NCI-H187 (cell line): ENCODE measurements around the gene MMP21.

Experiments
- DNase-seq, 2 experiments: peaks; one replicate each; lab custom pipeline; 2025; lab: John Stamatoyannopoulos, UW

MMP21 gene

DNA sequence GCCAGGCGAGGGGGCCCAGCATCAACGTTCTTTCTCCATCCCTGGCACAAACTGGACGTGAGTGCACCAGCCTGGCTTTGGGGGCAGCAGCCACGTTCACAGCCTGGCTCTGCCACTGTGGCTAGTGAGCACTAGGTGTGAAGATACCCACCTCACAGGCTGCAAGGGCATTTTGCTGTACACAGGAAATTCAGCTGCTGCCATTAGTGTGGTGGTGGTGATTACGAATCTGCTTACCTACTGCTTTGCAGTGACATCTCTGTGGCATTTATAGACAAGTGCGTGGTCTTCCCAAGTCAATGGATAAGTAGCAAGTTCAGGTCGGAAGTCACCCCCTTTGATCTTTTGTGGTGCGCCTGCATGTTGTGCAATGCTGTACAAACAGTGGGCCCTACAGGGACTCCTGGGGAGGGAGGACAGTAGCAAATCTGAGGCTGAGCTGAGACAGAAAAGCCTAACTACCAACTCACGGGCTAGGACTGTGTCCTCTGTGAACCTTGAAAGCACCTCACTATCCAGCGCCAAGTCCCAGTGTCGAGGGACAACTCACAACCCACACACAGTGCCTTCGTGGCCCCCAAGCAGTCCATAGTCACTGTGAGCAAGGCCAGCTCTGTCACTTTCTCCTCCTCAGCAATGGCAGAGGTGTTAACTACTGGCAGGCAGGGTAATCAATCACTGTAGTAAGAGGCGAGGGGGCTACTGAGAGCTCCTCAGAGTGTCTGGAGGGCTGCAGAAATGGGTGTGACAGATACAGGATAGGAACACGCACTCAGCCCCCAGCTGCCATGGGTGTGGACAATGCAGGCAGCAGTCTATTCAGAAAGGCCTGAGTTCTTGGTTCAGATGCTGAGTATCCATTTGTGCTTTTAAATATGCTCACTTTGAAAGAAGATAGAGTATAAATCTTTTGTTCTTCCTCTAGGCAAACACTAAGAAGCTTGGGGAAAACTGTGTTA lies 17.0 kb upstream of the MMP21 start:
- DNase-seq, result no peak

DNA sequence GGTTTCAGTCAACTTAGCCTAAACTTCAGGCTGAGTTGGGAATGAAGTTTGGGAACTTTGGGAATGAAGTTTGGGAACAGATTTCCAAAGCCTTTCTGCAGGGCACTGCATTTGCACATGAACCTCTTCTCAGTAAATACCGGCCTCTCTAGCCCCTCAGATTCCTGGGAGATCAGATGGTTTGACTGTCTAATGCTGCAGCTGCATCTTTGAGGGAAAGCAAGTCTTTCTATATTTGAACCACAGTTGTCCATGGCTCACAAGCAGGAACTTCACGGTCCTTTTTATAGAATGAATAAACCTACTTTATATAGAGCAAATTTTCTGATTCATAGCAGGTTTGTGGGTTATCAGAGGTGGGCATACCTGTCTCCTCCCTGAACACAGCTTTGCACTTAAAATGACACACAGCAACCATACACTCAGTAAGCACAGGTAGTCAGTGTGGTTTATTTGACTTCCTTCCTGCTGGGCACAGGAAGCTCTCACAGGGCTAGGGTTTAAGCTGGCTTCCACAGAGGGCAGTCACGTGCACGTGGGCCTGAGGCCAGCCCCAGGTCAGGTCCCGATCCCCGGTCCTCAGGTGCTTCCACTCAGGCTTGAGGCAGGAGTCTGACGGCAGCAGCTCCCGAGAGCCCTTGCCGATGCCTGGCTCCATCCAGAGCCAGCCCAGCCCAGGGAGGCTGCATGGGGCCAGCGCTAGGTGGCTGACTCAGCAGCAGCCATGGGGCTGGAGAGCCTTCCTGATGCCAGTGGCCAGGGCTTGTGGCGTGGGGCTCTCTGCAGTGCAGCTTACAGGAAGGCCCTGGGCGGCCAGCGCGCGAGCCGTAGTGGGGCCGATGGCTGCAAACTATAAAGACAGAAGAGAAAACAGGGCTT lies 12.8 kb upstream of the MMP21 start:
- no peak for DNase-seq

DNA sequence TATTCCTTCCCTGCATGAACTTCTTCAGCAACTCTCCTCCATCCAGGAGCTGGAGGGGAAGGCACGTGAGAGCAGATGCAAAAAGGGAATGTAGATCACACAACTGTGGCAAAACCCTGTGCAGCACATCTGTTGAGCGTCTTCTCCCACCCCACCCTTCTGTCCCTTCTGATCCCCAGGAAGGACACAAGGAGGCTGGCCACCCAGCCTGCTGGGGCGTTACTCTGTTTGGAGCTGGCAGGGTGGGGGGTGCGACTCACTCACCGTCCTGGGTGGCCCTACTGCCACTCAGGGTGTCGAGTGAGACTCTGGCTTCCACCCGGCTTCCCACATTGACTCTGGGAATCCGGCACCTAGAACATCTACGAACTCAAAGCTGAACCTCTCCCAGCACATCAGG lies 10.2 kb upstream of the MMP21 start:
- DNase-seq, result no peak

DNA sequence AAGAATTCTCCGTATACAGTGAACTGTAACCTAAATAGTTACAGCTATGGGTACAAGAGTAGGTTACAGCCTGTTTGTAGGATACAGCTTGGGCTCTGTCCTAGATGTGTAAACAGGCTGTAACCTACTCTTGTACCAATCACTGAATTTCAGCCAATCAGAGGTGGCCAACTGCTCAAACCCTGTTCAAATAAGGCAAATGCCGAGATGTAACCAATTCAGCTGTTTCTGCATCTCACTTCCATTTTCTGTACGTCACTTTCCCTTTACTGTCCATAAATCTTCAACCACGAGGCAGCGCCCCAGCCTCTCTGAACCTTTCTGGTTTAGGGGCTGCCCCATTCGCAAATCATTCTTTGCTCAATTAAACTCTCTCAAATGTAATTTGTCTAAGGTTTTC lies 8.3 kb upstream of the MMP21 start:
- no peak for DNase-seq

DNA sequence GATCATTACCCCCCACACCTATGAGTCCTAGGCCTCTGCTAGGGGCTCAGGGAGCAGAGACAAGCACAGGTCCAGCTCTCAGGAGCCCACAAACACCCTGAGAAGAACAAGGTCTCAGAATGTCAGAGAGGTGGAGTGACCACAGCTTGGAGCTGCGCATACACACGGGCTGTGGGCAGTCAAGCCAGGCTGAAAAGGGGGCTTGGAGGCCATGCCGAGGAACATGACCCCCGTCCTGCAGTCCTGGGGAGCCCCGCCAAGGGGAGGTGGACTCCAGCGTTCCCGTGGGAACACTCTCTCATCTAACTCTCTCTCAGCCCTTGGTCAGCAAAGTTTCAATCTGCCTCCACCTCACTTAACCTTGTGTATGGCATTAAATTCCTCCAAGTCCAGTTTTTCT lies 7.8 kb upstream of the MMP21 start:
- DNase-seq, result no peak

DNA sequence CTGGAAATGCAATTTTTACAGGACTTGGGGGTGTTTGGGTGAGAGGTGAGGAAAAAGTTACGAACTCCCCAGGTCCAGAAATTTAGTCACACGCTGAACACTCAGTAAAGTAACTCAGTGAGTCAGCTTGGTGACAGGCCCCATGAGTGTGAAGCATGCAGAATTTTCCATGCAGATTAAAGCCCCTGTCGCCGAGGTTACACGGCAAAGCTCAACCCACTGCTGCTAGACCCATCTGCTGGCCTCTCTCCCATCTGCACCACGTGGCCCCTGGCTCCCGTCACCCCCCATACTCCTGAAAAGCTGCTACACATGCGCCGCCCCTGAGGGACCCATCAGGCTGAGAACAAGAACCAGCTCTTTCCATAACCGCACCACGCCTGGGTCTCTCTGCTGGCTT lies 7.0 kb upstream of the MMP21 start:
- DNase-seq, result no peak

DNA sequence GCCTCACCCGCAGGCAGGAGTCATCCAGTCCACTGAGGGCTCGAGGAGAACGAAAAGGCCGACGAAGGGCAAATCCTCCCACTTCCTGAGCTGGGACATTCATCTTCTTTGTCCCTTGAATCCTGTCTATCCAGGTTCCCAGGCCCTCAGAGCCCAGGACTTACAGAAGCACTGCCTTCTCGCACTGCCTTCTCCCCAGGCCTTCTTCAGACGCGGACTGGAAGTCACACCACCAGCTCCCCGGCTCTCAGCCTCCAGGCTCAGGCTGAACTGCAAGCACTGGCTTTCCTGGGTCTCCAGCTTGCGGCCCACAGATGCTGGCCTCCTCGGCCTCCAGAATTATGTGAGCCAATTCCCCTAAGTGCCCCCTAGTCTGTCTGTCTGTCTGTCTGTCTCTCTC lies 6.4 kb upstream of the MMP21 start:
- DNase-seq, result no peak

DNA sequence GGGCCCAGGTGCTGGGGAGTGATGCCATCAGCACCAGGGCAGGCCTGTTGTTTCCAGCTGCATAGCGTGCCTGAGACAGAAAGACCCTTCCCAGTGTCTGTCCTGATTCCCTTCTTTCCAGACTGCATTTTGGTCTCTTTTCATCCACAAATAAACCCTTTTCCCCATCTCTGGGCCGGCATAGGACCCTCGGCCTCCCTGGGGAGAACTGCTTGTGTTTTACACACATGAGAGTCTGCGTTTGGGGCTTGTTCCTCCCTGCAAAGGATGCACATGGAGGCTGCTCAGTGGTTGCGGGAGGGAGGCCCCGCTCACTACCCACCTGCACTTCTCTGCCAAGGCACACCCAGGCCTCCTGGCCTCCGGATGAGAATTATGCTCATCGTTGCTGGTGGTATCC lies 5.8 kb upstream of the MMP21 start:
- no peak for DNase-seq

DNA sequence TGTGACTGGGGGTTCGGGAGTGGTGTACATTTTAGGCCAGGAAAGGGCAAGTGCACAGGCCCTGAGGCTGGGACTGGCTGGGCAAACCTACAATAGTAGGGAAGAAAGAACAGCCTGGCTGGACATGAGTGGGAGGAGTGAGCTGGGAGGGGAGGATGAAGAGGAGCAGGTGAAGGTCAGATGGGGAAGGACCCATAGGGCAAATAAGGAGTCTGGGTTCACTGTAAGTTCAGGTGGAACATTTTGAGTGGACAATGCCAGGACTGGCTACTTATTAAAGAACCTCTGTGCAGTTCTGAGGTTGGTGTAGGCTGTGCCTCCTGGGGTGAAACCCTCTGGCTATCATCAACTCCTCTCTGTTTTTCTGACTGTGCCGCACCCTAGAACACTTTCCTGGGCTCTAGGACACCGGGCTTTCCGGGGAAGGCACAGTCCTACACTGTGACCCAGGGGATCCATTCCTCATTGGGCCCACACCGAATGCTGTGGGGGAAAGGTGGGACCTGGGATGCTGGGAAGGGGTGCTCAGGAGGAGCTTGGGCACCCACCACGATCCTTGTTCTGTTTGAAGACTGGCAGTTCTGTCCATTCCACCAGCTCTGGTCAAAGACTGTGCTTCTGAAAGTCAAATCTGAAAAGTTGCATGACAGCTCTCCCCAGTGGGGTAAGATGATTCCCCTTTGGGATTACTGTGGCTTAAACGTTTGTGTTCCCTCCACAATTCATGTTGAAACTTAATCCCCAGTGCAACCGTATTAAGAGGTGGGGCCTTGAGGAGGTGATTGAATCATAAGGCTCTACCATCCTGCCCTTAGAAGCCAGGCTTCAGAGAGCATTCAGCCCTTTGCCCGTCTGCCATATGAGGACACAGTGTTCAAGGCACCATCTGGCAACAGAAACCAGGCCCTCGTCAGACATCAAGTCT lies 4.0 kb upstream of the MMP21 start:
- DNase-seq, result no peak

DNA sequence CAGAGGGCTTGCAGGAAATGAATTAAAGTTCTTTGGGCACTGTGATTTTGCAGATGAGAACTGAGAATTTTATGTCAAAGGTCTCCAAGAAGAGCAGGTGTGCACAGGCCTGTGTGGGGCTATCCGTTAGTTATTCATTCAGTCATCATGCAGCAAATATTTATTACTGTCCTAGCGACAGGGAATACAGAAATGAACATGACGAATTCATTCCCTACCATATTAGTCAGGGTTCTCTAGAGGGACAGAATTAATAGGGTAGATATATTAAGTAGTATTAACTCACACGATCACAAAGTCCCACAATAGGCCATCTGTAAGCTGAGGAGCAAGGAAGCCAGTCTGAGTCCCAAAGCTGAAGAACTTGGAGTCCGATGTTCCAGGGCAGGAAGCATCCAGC lies 2.9 kb upstream of the MMP21 start:
- no peak for DNase-seq

DNA sequence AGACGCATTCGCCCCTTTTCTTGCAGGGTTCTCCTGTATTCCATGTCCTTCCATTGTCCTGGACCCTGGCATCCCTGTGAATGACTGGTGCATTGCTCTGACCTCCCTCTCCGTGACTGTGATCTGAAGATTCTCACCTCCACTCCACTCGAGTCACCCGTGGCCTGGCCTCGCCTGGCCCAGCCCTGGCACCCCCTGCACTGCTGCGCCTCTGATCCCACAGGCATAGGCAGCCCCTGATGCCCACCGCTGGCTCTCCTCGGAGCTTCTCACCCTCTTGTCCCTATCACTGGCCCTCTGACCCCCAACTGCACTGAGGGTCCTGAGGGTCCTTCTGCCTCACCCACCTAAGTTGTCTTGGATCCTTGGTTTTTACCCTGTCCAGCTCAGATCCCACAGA lies 2.2 kb upstream of the MMP21 start:
- no peak for DNase-seq

DNA sequence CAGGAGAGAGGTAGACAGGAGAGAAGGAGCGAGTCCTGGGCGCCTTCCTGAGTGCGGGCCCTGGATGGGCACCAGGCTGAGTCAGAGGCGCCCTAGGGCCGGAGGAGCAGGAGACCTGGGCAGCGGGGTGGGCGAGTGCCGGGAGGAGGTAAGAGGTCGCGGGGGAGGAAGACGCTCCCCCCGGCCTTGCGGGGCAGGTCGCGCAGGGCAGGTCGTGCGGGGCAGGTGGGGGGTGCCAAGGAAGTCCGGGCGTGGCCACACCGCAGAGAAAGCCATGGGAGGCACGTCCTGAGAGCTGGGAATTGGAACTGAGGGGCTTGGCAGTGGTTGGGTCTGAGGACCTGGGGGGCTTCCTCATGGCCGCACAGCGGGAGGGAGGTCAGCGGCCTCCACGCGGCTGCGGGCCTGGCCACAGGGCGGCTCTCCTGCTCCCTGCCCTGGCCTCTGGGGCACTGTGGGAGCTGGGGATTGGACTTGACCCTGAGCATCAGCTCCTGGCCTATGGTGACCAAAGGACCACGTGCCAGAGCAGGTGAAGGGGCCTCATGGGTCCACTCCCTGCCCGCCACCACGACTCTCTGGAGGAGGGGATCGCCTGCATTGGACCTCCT lies 935 bp downstream of the MMP21 start:
- DNase-seq, result no peak

DNA sequence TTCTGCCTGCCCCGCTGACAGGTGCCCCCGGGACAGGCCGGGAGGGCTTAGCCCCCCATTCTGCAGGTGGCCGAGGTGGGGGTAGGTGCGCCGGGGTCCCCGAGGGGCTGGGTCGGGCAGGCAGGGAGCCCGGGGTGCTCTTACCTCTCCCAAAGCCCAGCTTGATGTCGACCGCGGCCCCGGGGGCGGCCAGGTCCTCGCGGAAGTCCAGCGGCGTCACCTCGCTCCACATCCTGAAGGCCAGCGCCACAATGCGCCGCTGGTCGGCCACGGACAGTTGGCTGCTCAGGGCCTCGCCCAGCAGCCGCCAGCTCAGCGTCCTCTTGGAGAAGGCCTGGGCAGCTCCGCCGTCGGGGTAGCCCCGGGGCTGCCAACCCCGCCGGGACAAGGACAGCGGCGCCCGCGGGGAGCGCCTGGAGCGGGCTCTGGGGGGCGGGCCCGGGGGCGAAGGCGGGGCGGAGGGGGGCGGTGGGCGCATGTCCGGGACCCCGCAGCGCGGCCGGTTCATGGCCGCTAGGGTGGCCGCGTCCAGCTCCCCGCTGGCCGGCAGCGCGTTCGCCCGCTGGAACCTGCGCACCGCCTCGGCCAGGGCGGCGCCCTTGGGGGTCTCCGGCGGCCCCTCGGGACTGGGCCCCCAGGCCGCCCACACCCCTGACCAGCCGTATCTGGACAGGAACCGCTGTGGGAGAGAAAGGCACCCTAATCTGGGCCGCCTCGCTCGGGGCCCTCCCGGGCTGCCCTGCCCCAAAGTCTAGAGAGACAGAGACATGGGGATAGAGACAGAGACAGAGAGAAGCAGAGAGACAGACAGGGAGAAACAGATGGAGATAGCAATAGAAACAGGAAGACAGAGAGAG lies 1.7 kb downstream of the MMP21 start:
- DNase-seq, result no peak

DNA sequence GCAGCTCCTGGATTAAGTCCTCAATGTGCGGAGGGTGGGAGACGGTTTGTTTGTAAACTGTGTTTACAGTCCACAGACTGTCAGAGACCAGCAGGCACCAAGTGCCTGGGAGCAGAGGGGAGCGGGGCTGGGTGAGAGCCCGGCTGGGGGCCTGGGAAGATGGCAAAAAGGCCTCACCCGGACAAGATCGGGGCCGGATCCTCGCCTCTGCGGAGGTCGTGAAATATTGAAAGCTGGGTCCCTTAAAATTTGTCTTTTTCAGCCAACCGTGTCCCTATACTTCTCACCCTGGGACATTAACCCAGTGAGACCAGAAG lies 2.8 kb downstream of the MMP21 start:
- no peak for DNase-seq

DNA sequence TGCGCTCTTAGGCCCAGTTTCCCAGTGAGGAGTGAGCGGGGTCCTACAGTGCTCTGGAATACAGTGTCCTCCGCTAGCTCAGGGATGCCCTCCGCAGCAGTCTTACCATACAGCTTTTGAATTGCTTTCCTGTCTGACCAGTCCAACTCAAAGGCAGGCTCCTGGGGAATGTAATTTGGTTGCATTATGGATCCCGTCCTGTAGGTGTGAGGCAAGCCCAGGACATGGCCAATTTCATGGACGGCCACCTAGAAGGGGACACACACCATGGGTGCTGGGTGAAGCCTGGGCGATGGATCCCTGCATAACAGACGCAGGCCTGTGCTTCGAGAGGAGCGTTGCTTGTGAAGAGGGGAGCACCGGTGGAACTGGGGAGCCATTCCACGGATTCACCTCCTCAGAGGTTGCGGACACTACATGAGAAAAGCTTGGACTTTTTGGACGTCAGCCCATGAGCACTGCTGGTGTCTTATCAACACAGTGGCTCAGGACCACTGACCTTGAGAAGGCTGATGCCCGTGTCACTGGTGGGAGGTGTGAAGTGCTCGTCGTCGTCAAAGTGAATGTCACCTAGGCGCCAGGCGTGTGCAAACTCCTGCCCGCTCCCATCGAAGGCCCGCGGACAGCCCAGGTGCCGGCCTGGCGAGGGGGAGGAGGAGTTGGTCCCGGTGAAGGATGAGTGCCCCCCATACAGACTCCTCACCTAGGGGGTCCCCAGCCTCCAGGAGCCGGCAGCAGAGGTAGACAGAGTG lies 3.3 kb downstream of the MMP21 start:
- DNase-seq, result no peak

DNA sequence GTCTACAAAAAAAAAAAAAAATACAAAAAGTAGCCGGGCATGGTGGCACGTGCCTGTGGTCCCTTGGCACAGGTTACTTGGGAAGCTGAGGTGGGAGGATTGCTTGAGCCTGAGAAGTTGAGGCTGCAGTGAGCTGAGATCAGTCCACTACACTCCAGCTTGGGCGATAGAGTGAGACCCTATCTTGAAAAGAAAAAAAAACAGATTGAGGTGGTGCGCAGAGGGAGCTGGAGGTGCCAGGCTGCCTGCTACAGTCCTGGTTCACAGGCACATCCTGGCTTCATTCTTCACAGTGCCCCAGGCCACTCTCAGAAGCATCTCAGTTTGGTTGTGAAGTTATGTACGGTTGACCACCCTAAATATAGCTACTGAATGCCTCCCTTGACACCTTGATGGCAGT lies 4.8 kb downstream of the MMP21 start:
- DNase-seq, result no peak

DNA sequence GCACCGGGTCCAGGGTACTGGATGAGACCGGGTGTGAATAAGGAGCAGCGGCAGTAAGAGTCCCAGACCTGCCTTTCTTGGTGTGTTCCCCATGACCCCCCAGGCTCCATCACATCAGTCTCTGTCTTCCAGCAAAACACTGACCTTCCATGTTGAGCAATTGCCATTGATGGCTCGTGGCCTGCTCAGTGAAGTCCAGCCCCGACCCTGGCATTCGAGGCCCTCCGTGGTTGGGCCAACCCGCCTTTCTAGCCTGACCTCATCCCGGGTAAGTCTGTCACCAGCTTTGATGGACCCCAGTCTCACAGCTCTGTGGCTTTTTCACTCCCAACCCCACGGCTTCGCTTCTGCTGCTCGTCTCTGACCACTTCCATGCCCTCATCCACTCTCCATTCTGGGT lies 6.4 kb downstream of the MMP21 start:
- DNase-seq, result no peak

DNA sequence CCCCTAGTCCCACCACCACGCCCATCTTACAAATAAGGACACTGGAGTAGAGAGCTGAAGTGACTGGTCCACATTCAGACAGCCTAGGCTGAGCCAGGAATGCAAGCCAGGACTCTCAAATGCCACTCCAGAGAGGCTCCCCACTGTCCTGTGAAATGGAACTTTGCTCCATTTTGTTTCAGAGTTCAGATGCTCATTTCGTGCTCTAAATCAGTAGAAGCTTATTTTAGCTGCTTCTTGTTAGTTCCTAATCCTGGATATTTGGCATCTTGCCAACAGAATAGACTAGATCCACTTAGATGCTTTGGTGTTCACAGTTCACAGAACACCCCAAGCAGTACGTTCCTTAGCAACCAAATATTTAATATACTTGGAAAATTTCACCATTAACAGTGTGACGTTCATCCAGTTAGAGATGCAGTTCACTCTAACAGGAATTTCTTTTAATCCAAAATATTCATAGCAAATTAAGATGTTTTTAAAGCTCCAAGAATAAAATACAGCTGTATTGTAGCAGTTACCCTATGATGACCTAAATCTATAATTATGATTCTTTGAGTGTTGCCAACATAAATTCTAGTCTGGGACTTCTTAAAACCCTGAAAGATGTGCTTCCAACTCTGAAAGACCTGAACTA lies 7.3 kb downstream of the MMP21 start:
- DNase-seq, result no peak

DNA sequence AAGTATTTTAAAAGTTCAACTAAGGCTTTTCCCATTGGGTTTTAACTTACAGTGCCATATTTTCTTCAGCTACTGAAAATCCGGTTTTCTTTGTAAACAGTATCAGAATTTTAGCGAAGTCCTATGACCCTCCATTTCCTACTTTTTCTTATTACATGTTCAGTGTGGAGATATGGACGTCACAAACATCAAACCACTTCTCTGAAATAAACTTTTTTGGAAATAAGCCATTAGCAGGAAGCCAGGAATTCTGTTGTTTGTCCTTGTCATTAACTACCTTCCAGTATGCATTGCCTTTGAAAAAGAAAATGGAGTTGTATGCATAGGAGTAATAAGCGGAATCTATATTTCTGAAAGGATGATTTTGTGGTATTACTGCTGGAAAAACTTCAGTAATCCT lies 9.1 kb downstream of the MMP21 start:
- no peak for DNase-seq

DNA sequence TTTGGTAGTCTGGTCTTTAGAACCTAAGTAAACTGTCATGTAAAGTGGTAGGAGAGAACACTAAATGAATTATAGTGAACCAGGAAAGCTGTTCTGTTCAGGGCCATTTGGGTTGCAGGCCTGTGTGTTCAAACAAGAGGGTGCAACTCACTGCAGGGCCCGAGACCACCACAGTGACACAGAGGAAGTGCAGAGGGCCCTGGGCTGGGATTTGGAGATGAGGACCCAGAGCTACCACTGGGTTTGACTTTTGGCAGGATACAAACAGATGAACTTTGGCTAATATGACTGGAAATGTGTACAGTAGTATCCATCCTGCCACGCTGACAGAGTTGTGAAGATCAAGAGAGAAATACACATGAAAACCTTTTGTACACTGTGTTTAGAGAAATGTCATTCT lies 9.8 kb downstream of the MMP21 start:
- DNase-seq, result no peak
